Stomach (tissue), 9 donors: ENCODE measurements around the gene BRI3. TPM values are rescaled to one million over a fixed set of nuclear protein-coding genes. Genes with fewer than 3 reads are reported as not detected.

Experiments
- DNase-seq, 2 donors: peaks; one replicate each; pipeline versions ENCODE4 v3.0.0 to v3.0.0-alpha.2; 2013 to 2019
- H3K27ac ChIP-seq, 5 donors: fragments of 200-600 bp in 4 of 5; sonication (generic) in 4 of 5; one replicate each; pipeline ENCODE4 v1.5.1; 2013 to 2019; ENCODE audit warnings: mild to moderate bottlenecking in 1 of 5, moderate library complexity in 1 of 5
- H3K27me3 ChIP-seq, 3 donors: fragments of 200-600 bp; sonication (generic); one replicate each; pipeline ENCODE4 v1.5.1; 2017 to 2019; ENCODE audit warnings: mixed run types in 1 of 3
- H3K36me3 ChIP-seq, 4 donors: fragments of 200-600 bp; sonication (generic); 1 replicate in 3 of 4; 2 replicates in 1 of 4; pipeline ENCODE4 v1.5.1; 2016 to 2019
- H3K4me1 ChIP-seq, 4 donors: fragments of 200-600 bp; sonication (generic); one replicate each; pipeline ENCODE4 v1.5.1; 2016 to 2019
- H3K4me3 ChIP-seq, 4 donors: fragments of 200-600 bp; sonication (generic) in 3 of 4; one replicate each; pipeline ENCODE4 v1.5.1; 2016 to 2019; ENCODE audit warnings: mild to moderate bottlenecking in 1 of 4
- H3K9me3 ChIP-seq, 4 donors: fragments of 200-600 bp; sonication (generic); one replicate each; pipeline ENCODE4 v1.5.1; 2016 to 2019
- CTCF ChIP-seq, 7 experiments: fragments of 450-650 bp in 4 of 7; fragments of 200-600 bp in 3 of 7; sonication (generic) in 3 of 7; IDR thresholded peaks; one replicate each; pipeline ENCODE4 v1.5.1; 2016 to 2019; ENCODE audit warnings: antibody characterized with exemption in 7 of 7, control low read depth in 2 of 7, mild to moderate bottlenecking in 1 of 7
- EP300 ChIP-seq: sonication (generic); formaldehyde crosslinking; IDR thresholded peaks from one replicate; pipeline ENCODE4 v1.6.1; 2017; ENCODE audit warnings: antibody characterized with exemption
- POLR2A ChIP-seq, 4 donors: fragments of 450-650 bp; IDR thresholded peaks; one replicate each; pipeline ENCODE4 v1.6.1; 2016; ENCODE audit warnings: antibody characterized with exemption in 4 of 4, control low read depth in 2 of 4, mild to moderate bottlenecking in 1 of 4, moderate library complexity in 1 of 4
- POLR2AphosphoS5 ChIP-seq, 3 donors: sonication (generic); formaldehyde crosslinking; IDR thresholded peaks; one replicate each; pipeline ENCODE4 v1.6.1; 2016; ENCODE audit warnings: antibody characterized with exemption in 3 of 3
- WGBS, 5 donors: extraction: QIAGEN DNeasy Blood & Tissue Kit in 3 of 5; methylation state at CpG; one replicate each; pipeline versions ENCODE4 v1.1.5 to v1.1.7; 2013 to 2018; 5-methylcytosine and 5-hydroxymethylcytosine counted together
- intact Hi-C: fragments of 100-400 bp; cut with DNase I; formaldehyde crosslinking; loops from one replicate; pipeline ENCODE4 v1.15.1; 2023; ENCODE audit warnings: low total_unique reads
- polyA plus RNA-seq, 3 donors: library from polyadenylated mRNA; stranded (reverse); fragments of 200-250 nt; gene quantifications; one replicate each; pipeline ENCODE4 v1.2.3, GENCODE V29; 2013
- total RNA-seq, 5 donors: library from RNA; depleted of rRNA; stranded (reverse); fragments of >200 nt; gene quantifications; one replicate each; pipeline versions ENCODE4 v1.1.0 to v1.2.3, GENCODE V29; 2014 to 2016
- donor health status: healthy with polysubstance abuse.
- donor health status: Bipolar disorder and iron deficiency.
- donor health status: healthy.

BRI3 gene
- total and polyA plus RNA-seq, 8 donors: 25.9 to 411 (median 92.8) TPM; not detected in 1

GRCh38 chr7:98252425-98253054 is 28.9 kb upstream of the BRI3 start:
- WGBS, 5 donors: 16 to 27% (median 18%) methylated on average over 20 to 32 of the region's 32 CpGs
- no peaks in the 10 kb centered on the region for H3K27me3 ChIP-seq
- no peak for TF ChIP-seq CTCF (IDR thresholded peaks at IDR 0.05)
- no peak for TF ChIP-seq POLR2AphosphoS5 (IDR thresholded peaks at IDR 0.05)
- TF ChIP-seq EP300: no peak
- TF ChIP-seq POLR2A (IDR thresholded peaks at IDR 0.05): no peak
- H3K4me1 ChIP-seq: peaks cover 33 to 69% (median 42%) of the 10 kb centered on the region in 4 donors
- intact Hi-C loops: no loop called here
- no peaks in the 10 kb centered on the region for H3K9me3 ChIP-seq
- DNase-seq: no peak
- peak overlapping the region; percentile 76 to 86 (median 78) for H3K4me3 ChIP-seq
- H3K36me3 ChIP-seq: peaks cover 0 to 31% (median 17%) of the 10 kb centered on the region in 4 donors
- peak overlapping the region; percentile 88 to 94 (median 91) for H3K27ac ChIP-seq

DNA sequence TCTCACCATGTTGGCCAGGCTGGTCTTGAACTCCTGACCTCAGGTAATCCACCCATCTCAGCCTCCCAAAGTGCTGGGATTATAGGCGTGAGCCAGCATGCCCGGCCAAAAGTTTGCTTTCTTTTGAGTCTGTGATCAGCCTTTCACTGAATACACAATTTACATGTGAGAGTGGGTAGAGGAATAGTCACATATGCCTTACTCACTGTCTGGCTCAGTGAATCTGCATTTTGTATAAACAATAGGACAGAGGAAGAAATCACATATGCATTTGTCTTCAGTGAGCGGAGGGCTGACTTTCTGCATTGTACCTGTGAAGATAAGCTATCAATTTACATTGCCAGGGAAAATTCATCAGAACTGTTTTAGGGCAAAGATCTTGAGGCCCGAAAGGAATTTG is 27.0 kb upstream of the BRI3 start:
- intact Hi-C loops: no loop called here
- Histone ChIP-seq H3K27me3 (no peaks in the 10 kb centered on the region), H3K4me1 (peaks cover 28 to 60% (median 36%) of the 10 kb centered on the region in 4 donors), H3K4me3 (no peak overlapping the region), H3K27ac (no peak overlapping the region), H3K9me3 (no peaks in the 10 kb centered on the region), H3K36me3 (peaks cover 0 to 32% (median 27%) of the 10 kb centered on the region in 4 donors)
- TF ChIP-seq EP300: no peak
- no peak for TF ChIP-seq CTCF (IDR thresholded peaks at IDR 0.05)
- TF ChIP-seq POLR2A (IDR thresholded peaks at IDR 0.05): no peak
- no peak for TF ChIP-seq POLR2AphosphoS5 (IDR thresholded peaks at IDR 0.05)
- 48 to 86% (median 75%) methylated on average over 4 of the region's 4 CpGs for WGBS, 5 donors
- no peak for DNase-seq

DNA sequence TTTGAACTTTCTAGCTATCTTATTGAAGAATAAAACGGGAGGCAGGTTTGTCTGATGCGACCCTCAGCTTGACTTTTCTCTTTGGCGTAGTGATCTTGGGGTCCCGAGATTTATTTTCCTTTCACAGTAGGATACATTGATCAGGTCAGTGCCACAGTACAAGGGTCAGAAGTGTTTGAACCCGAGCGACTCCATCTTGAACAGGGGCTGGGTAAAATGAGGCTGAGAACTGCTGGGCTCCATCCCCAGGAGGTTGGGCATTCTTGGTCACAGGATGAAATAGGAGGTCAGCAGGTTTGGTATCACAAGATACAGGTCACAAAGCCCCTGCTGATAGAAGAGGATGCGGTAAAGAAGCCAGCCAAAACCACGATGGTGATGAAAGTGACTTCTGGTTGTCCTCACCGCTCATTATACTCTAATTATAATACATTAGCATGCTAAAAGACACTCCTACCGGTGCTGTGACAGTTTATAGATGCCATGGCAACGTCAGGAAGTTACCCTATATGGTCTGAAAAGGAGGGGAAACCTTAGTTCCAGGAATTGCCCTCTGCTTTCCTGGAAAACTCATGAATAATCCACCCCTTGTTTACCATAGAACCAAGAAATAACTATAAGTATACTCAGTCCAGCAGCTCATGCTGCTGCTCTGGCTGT is 26.4 kb upstream of the BRI3 start:
- 74 to 84% (median 82%) methylated on average over 11 of the region's 11 CpGs for WGBS, 5 donors

GRCh38 chr7:98256431-98256830 is 25.1 kb upstream of the BRI3 start:
- H3K4me3 ChIP-seq: no peak overlapping the region
- no peaks in the 10 kb centered on the region for H3K9me3 ChIP-seq
- WGBS, 5 donors: 84 to 95% (median 87%) methylated on average over 7 of the region's 7 CpGs
- no peak overlapping the region for H3K27ac ChIP-seq
- H3K4me1 ChIP-seq: peaks cover 11 to 41% (median 19%) of the 10 kb centered on the region in 4 donors
- DNase-seq: no peak
- H3K36me3 ChIP-seq: peaks cover 0 to 44% (median 37%) of the 10 kb centered on the region in 4 donors
- intact Hi-C loops: no loop called here
- no peak for TF ChIP-seq EP300
- TF ChIP-seq CTCF (IDR thresholded peaks at IDR 0.05): no peak
- TF ChIP-seq POLR2A (IDR thresholded peaks at IDR 0.05): no peak
- no peak for TF ChIP-seq POLR2AphosphoS5 (IDR thresholded peaks at IDR 0.05)
- H3K27me3 ChIP-seq: no peaks in the 10 kb centered on the region

More for the DNA sequence above, 26.4 kb upstream of the BRI3 start:
- no peak for TF ChIP-seq POLR2AphosphoS5 (IDR thresholded peaks at IDR 0.05)
- no peak for TF ChIP-seq POLR2A (IDR thresholded peaks at IDR 0.05)
- TF ChIP-seq EP300: no peak
- TF ChIP-seq CTCF (IDR thresholded peaks at IDR 0.05): no peak
- Histone ChIP-seq H3K4me3 (no peak overlapping the region), H3K36me3 (peaks cover 0 to 32% (median 27%) of the 10 kb centered on the region in 4 donors), H3K27me3 (no peaks in the 10 kb centered on the region), H3K4me1 (peaks cover 25 to 55% (median 33%) of the 10 kb centered on the region in 4 donors), H3K27ac (no peak overlapping the region), H3K9me3 (no peaks in the 10 kb centered on the region)
- intact Hi-C loops: no loop called here
- DNase-seq: no peak
